Karpas-422 (cell line): ENCODE measurements around the gene KPTN. TPM values are rescaled to one million over a fixed set of nuclear protein-coding genes. Genes with fewer than 3 reads are reported as not detected.
A peak's percentile ranks its signal among the peaks of the same experiment; 100 is the strongest.

Experiments used
- DNase-seq: peaks from one replicate; pipeline ENCODE4 v3.0.0-alpha.2; 2015
- H2AFZ ChIP-seq: fragments of 200-600 bp; sonication (generic); 2 replicates; pipeline ENCODE4 v1.6.1; 2014; ENCODE audit warnings: antibody characterized with exemption, low read length, mixed read lengths
- H3K27ac ChIP-seq: fragments of 200-600 bp; sonication (generic); 2 replicates; pipeline ENCODE4 v1.5.1; 2014; ENCODE audit warnings: mild to moderate bottlenecking, low read length, moderate library complexity
- H3K27me3 ChIP-seq: fragments of 200-600 bp; sonication (generic); 2 replicates; pipeline ENCODE4 v1.6.1; 2014; ENCODE audit warnings: low read length, mixed read lengths
- H3K36me3 ChIP-seq: fragments of 200-600 bp; sonication (generic); 2 replicates; pipeline ENCODE4 v1.6.1; 2014; ENCODE audit warnings: low read length, mixed read lengths; ENCODE audit not compliant: insufficient read depth
- H3K4me1 ChIP-seq: fragments of 200-600 bp; sonication (generic); 2 replicates; pipeline ENCODE4 v1.6.1; 2014; ENCODE audit warnings: mild to moderate bottlenecking, low read length, mixed read lengths
- H3K4me2 ChIP-seq: fragments of 200-600 bp; sonication (generic); 2 replicates; pipeline ENCODE4 v1.6.1; 2014; ENCODE audit warnings: low read length, low read depth, mild to moderate bottlenecking; ENCODE audit not compliant: poor library complexity, severe bottlenecking
- H3K4me3 ChIP-seq: fragments of 200-600 bp; sonication (generic); 2 replicates; pipeline ENCODE4 v1.5.1; 2014; ENCODE audit warnings: mild to moderate bottlenecking, antibody characterized with exemption, low read length, mixed read lengths
- H3K79me2 ChIP-seq: fragments of 200-600 bp; sonication (generic); 2 replicates; pipeline ENCODE4 v1.6.1; 2014; ENCODE audit warnings: mild to moderate bottlenecking, low read length, mixed read lengths
- H3K9ac ChIP-seq: fragments of 200-600 bp; sonication (generic); 2 replicates; pipeline ENCODE4 v1.6.0; 2014; ENCODE audit warnings: low read length
- H3K9me2 ChIP-seq: fragments of 200-600 bp; sonication (generic), shearing (Covaris generic); replicated peaks from 2 replicates; pipeline ENCODE4 v1.6.0; 2014; ENCODE audit warnings: mild to moderate bottlenecking, low read length, moderate library complexity; ENCODE audit not compliant: insufficient read depth
- H3K9me3 ChIP-seq: fragments of 300-700, 200-600 bp; sonication (generic); 2 replicates; pipeline ENCODE4 v1.6.1; 2014; ENCODE audit warnings: low read length, mixed read lengths
- H4K20me1 ChIP-seq: fragments of 200-600 bp; sonication (generic); 2 replicates; pipeline ENCODE4 v1.6.1; 2014; ENCODE audit warnings: mild to moderate bottlenecking, antibody characterized with exemption, low read length, low read depth; ENCODE audit not compliant: insufficient read depth
- total RNA-seq: library from RNA; depleted of rRNA; stranded (reverse); fragments of >200 nt; shearing (Covaris generic); gene quantifications from 2 replicates; pipeline ENCODE4 v1.2.3, GENCODE V29; 2014; ENCODE audit warnings: low replicate concordance

KPTN gene
- total RNA-seq, 1 experiment from 2014 or later = 6.2 TPM

- H3K9me2 ChIP-seq = no peaks in the 10 kb centered on the region
- H4K20me1 ChIP-seq = no peaks in the 10 kb centered on the region
- H3K79me2 ChIP-seq = no peaks in the 10 kb centered on the region
- no peak overlapping the region for H3K4me3 ChIP-seq
- peaks cover 14% of the 10 kb centered on the region for H3K4me1 ChIP-seq
- no peak overlapping the region for H2AFZ ChIP-seq
- DNase-seq = no peak
- no peaks in the 10 kb centered on the region for H3K9me3 ChIP-seq
- H3K27me3 ChIP-seq = no peaks in the 10 kb centered on the region
- H3K4me2 ChIP-seq = no peak overlapping the region
- no peak overlapping the region for H3K27ac ChIP-seq
- no peaks in the 10 kb centered on the region for H3K36me3 ChIP-seq
- H3K9ac ChIP-seq = no peak overlapping the region
These were observed 48.1 kb downstream of the KPTN start for GRCh38 chr19:47435883-47436417.

GRCh38 chr19:47435196-47435595, 48.8 kb downstream of the KPTN start:
- no peak overlapping the region for H3K27ac ChIP-seq
- H3K4me2 ChIP-seq = peak overlapping the region; percentile 34
- peaks cover 14% of the 10 kb centered on the region for H3K4me1 ChIP-seq
- H3K36me3 ChIP-seq = no peaks in the 10 kb centered on the region
- no peak overlapping the region for H2AFZ ChIP-seq
- no peaks in the 10 kb centered on the region for H4K20me1 ChIP-seq
- H3K9me2 ChIP-seq = no peaks in the 10 kb centered on the region
- H3K4me3 ChIP-seq = no peak overlapping the region
- peak; percentile 59 for DNase-seq
- H3K9me3 ChIP-seq = no peaks in the 10 kb centered on the region
- peak overlapping the region; percentile 39; the same call in 1 of the 2 replicates for H3K9ac ChIP-seq
- no peaks in the 10 kb centered on the region for H3K79me2 ChIP-seq
- no peaks in the 10 kb centered on the region for H3K27me3 ChIP-seq

GRCh38 chr19:47434088-47434487, 49.9 kb downstream of the KPTN start:
- H3K36me3 ChIP-seq = no peaks in the 10 kb centered on the region
- no peaks in the 10 kb centered on the region for H3K9me2 ChIP-seq
- DNase-seq = no peak
- H3K9me3 ChIP-seq = no peaks in the 10 kb centered on the region
- no peak overlapping the region for H3K4me3 ChIP-seq
- H3K27ac ChIP-seq = no peak overlapping the region
- peaks cover 17% of the 10 kb centered on the region for H3K4me1 ChIP-seq
- no peak overlapping the region for H3K9ac ChIP-seq
- no peaks in the 10 kb centered on the region for H3K79me2 ChIP-seq
- no peak overlapping the region for H3K4me2 ChIP-seq
- H3K27me3 ChIP-seq = no peaks in the 10 kb centered on the region
- no peaks in the 10 kb centered on the region for H4K20me1 ChIP-seq
- no peak overlapping the region for H2AFZ ChIP-seq

- Histone ChIP-seq H2AFZ (peak overlapping the region; percentile 17; the same call in 1 of the 2 replicates), H3K36me3 (no peaks in the 10 kb centered on the region), H3K79me2 (no peaks in the 10 kb centered on the region), H3K4me2 (no peak overlapping the region), H3K4me1 (peaks cover 25% of the 10 kb centered on the region), H3K9me3 (no peaks in the 10 kb centered on the region), H3K4me3 (no peak overlapping the region), H3K27me3 (no peaks in the 10 kb centered on the region), H3K9ac (no peak overlapping the region), H4K20me1 (no peaks in the 10 kb centered on the region), H3K27ac (no peak overlapping the region), H3K9me2 (no peaks in the 10 kb centered on the region)
- peak; percentile 74 for DNase-seq
These were observed 50.9 kb downstream of the KPTN start for GRCh38 chr19:47433121-47433520.

- no peak for DNase-seq
- Histone ChIP-seq H3K36me3 (no peaks in the 10 kb centered on the region), H3K9ac (no peak overlapping the region), H3K4me1 (peaks cover 31% of the 10 kb centered on the region), H3K4me3 (no peak overlapping the region), H2AFZ (peak overlapping the region; percentile 17; the same call in 1 of the 2 replicates), H3K79me2 (no peaks in the 10 kb centered on the region), H4K20me1 (no peaks in the 10 kb centered on the region), H3K4me2 (no peak overlapping the region), H3K9me2 (no peaks in the 10 kb centered on the region), H3K27me3 (no peaks in the 10 kb centered on the region), H3K27ac (no peak overlapping the region), H3K9me3 (no peaks in the 10 kb centered on the region)
These were observed 51.5 kb downstream of the KPTN start for GRCh38 chr19:47432499-47432898.

- Histone ChIP-seq H3K9me3 (no peaks in the 10 kb centered on the region), H3K4me3 (no peak overlapping the region), H3K79me2 (no peaks in the 10 kb centered on the region), H2AFZ (no peak overlapping the region), H3K27me3 (no peaks in the 10 kb centered on the region), H3K36me3 (no peaks in the 10 kb centered on the region), H3K9me2 (no peaks in the 10 kb centered on the region), H3K4me2 (no peak overlapping the region), H3K9ac (no peak overlapping the region), H4K20me1 (no peaks in the 10 kb centered on the region), H3K4me1 (peaks cover 33% of the 10 kb centered on the region), H3K27ac (no peak overlapping the region)
- DNase-seq = no peak
These were observed 51.9 kb downstream of the KPTN start for GRCh38 chr19:47432091-47432490.

- H3K4me2 ChIP-seq = no peak overlapping the region
- no peak overlapping the region for H3K9ac ChIP-seq
- no peaks in the 10 kb centered on the region for H3K9me2 ChIP-seq
- H3K27me3 ChIP-seq = no peaks in the 10 kb centered on the region
- H4K20me1 ChIP-seq = no peaks in the 10 kb centered on the region
- no peak overlapping the region for H3K4me3 ChIP-seq
- H2AFZ ChIP-seq = no peak overlapping the region
- no peak overlapping the region for H3K27ac ChIP-seq
- peaks cover 30% of the 10 kb centered on the region for H3K4me1 ChIP-seq
- no peak for DNase-seq
- no peaks in the 10 kb centered on the region for H3K36me3 ChIP-seq
- no peaks in the 10 kb centered on the region for H3K9me3 ChIP-seq
- no peaks in the 10 kb centered on the region for H3K79me2 ChIP-seq
These were observed 53.8 kb downstream of the KPTN start for GRCh38 chr19:47430041-47430802.

GRCh38 chr19:47429140-47429793, 54.8 kb downstream of the KPTN start:
- Histone ChIP-seq H4K20me1 (no peaks in the 10 kb centered on the region), H3K9me2 (no peaks in the 10 kb centered on the region), H3K36me3 (no peaks in the 10 kb centered on the region), H3K79me2 (no peaks in the 10 kb centered on the region), H3K27me3 (no peaks in the 10 kb centered on the region), H3K4me1 (peaks cover 27% of the 10 kb centered on the region), H3K4me2 (peak overlapping the region; percentile 81), H3K4me3 (peak overlapping the region; percentile 58; the same call in 1 of the 2 replicates), H3K9ac (no peak overlapping the region), H2AFZ (no peak overlapping the region), H3K27ac (no peak overlapping the region), H3K9me3 (no peaks in the 10 kb centered on the region)
- no peak for DNase-seq
